GM12891 (cell line): ENCODE results near the gene CHAC1.

ENCODE experiments used
- DNase-seq: peaks from one replicate; pipeline ENCODE4 v3.0.0; 2011; ENCODE audit warnings: low spot score; ENCODE audit not compliant: insufficient read length
- FAIRE-seq: peaks from 2 replicates; lab custom pipeline; 2011; peaks lifted over from hg19 to GRCh38; lab: Jason Lieb, UNC
- PAX5 ChIP-seq: IDR thresholded peaks from 2 replicates; pipeline ENCODE4 v1.6.1; 2011; ENCODE audit warnings: low read length, moderate library complexity, mild to moderate bottlenecking; ENCODE audit not compliant: insufficient read depth, severe bottlenecking
- POLR2A ChIP-seq: IDR thresholded peaks from 2 replicates; pipeline ENCODE4 v1.6.1; 2011; ENCODE audit warnings: low read depth, low read length, control low read depth
- POLR2AphosphoS5 ChIP-seq: IDR thresholded peaks from 2 replicates; pipeline ENCODE4 v1.6.1; 2011; ENCODE audit warnings: low read depth, low read length, control low read depth
- POU2F2 ChIP-seq: IDR thresholded peaks from 2 replicates; pipeline ENCODE4 v1.6.1; 2011; ENCODE audit warnings: low read depth, mild to moderate bottlenecking, control low read depth, low read length, moderate library complexity
- SPI1 ChIP-seq: IDR thresholded peaks from 2 replicates; pipeline ENCODE4 v1.6.1; 2011; ENCODE audit warnings: low read depth, low read length, control low read depth
- TAF1 ChIP-seq: IDR thresholded peaks from 2 replicates; pipeline ENCODE4 v1.6.1; 2011; ENCODE audit warnings: low read depth, low read length, control low read depth

The CHAC1 gene

DNA sequence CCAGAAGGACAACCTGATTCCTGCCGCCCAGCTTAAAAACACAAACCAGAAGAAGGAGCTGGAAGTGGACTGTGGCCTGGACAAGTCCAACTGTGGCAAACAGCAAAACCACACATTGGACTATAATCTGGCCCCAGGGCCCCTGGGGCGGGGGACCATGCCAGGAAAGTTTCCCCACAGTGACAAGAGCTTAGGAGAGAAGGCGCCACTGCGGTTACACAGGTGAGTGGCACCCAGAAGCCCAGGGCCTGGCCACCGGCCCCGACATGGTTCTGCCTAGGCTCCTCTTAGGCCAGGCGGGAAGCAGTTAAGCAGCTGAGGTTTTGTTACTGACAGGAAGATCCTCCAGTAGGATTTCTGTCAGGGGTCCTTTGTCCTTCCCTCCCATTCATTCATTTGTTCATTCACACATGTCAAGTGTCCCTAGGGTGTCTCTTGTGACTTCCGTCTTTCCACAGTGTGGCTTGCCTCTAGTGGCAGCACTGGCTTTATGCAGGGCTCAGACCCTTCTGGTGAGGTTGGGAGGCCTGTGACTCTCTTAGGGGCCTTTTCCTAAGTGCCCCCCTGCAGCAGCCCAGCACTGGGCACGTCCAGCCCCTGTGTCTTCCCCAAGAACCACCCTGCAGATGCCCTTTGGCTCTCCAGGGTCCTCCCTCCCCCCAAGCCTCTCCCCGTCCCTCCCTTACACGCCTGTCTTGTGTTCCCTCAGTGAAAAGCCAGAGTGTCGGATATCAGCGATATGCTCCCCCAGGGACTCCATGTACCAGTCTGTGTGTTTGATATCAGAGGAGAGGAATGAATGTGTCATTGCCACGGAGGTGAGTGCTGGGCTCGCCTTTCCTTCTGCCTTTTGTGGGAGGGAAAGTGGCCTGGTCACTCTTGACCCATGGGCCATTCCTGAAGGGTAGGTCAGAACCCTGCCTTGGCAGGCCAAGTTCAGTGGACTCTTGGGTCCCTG is 16.3 kb upstream of the CHAC1 start:
- no peak for FAIRE-seq
- TF ChIP-seq POLR2AphosphoS5 = no peak
- TF ChIP-seq TAF1 = no peak
- TF ChIP-seq SPI1 = no peak
- no peak for TF ChIP-seq POU2F2
- TF ChIP-seq POLR2A = no peak
- no peak for TF ChIP-seq PAX5

GRCh38 chr15:40937762-40938535 is 15.3 kb upstream of the CHAC1 start:
- DNase-seq (no peak), FAIRE-seq (no peak)
- TF ChIP-seq PAX5 (no peak), POLR2A (no peak), POLR2AphosphoS5 (no peak), TAF1 (no peak), POU2F2 (no peak), SPI1 (no peak)

More for the DNA sequence above, 16.3 kb upstream of the CHAC1 start:
- no peak for DNase-seq

DNA sequence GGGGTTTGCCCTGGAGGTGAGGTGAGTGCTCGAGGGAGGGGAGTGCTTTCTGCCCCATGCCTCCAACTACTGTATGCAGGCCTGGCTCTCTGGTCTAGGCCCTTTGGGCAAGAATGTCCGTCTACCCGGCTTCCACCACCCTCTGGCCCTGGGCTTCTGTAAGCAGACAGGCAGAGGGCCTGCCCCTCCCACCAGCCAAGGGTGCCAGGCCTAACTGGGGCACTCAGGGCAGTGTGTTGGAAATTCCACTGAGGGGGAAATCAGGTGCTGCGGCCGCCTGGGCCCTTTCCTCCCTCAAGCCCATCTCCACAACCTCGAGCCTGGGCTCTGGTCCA is 14.8 kb upstream of the CHAC1 start:
- TF ChIP-seq PAX5 (no peak), POU2F2 (no peak), POLR2AphosphoS5 (no peak), SPI1 (no peak), TAF1 (no peak), POLR2A (no peak)

GRCh38 chr15:40940296-40940801 is 12.9 kb upstream of the CHAC1 start:
- TF ChIP-seq POLR2A (no peak), PAX5 (no peak), POU2F2 (no peak), TAF1 (no peak), POLR2AphosphoS5 (no peak), SPI1 (no peak)
- no peak for DNase-seq
- FAIRE-seq = peak; percentile 48

More for the DNA sequence above, 14.8 kb upstream of the CHAC1 start:
- DNase-seq = no peak
- no peak for FAIRE-seq

DNA sequence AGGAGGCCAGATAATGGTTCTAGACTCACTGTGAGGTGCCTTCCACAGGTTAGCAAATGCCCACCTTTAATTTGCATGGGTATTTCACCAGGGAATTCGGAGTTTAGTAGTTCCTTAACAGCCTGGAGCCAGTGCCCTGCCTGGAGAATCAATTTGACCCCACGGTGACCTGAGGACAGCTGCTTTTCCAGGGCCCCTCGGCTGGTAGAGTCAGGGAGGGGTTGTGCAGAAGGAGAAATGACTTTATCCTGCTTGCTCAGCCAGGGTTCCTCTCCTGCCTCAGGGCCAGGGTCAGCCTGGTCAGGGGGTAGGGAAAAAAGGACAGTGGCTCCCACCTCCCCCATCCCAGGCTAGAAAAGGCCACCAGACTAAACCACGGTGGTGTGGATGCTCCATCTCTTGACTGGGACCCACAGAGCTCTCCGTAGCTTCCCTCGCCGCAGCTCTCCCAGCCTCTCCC is 12.2 kb upstream of the CHAC1 start:
- FAIRE-seq (peak; percentile 13), DNase-seq (no peak)
- TF ChIP-seq SPI1 (no peak), TAF1 (no peak), POLR2A (no peak), POLR2AphosphoS5 (no peak), PAX5 (no peak)

DNA sequence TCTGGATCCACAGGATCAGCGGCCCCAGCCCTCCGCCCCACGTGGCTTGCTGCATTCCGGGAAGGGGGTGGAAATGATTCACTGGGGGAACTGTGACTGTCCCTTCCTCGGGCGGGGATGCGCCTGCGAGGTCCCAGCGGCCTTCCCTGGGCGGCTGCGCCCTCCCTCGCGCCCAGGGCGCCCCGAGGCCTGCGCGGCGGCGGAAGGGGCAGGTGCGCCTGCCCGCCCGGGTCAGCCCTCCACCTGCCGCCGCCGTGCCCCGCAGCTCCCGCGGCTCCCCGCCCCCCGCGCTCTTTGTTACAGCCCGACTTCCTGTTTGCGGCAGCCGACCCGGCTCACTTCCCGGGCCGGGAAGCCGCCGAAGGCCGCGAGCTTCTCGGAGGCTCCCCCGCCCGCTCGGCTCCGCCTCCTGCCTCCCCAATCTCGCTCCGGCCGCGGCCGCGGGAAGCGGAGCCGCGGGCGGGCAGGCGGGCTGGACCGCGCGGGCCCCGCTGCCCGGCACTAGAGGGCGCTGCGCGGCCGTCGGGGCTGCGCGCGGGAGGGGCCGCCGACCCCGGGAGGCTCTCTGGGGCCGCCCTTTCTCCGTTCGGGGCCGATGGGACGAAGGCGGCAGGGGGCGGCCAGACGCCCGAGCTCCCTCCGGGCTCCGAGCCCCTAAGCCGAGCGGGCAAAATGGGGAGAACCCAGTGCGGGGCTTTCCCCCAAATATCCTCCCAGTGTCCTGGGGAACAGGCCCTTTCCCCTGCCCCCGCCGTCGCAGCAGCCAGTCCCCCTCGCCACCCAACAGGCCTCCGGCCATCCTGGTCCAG is 11.5 kb upstream of the CHAC1 start:
- peak; percentile 89 for DNase-seq
- FAIRE-seq = peak; percentile 83
- TF ChIP-seq POLR2AphosphoS5 = no peak
- TF ChIP-seq PAX5 = peak; percentile 36

GRCh38 chr15:40942337-40942854 is 10.9 kb upstream of the CHAC1 start:
- DNase-seq (no peak), FAIRE-seq (no peak)
- TF ChIP-seq POLR2AphosphoS5 = no peak
- no peak for TF ChIP-seq TAF1
- no peak for TF ChIP-seq POU2F2
- TF ChIP-seq POLR2A = no peak
- no peak for TF ChIP-seq SPI1
- no peak for TF ChIP-seq PAX5

- DNase-seq (no peak), FAIRE-seq (no peak)
- TF ChIP-seq SPI1 (no peak), PAX5 (no peak), TAF1 (no peak), POLR2A (no peak), POLR2AphosphoS5 (no peak), POU2F2 (no peak)
Observed at GRCh38 chr15:40942878-40943277, 10.4 kb upstream of the CHAC1 start.

DNA sequence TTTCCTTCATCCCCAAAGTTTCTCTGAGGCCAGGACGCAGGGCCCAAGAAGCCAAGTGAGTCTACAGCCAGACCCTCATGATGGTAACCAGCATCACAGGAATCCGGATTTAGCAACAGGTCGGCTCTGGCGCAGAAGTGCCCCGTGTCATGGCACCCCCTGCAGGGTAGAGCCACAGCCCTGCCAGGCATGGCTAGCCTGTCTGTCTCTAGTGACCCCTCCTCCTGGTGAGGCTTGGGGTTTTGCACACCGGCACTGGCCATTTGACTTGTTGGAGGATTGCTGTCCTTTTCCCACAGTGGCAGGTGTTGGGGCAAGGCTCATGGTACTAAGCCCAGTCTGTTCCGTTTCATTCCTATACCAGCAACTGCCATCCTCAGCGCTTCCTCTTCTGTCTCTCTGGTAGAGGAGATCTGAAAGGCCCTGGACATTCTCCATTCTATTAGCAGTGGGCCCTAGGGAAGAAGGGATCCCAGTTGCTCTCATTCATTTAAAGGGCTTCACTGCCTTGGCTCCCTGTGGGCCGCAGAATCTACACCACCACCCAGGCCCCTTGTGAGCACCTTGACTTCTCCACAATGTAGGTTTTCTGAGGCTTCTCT is 9.4 kb upstream of the CHAC1 start:
- DNase-seq (no peak), FAIRE-seq (no peak)
- no peak for TF ChIP-seq TAF1
- TF ChIP-seq PAX5 = no peak
- no peak for TF ChIP-seq POLR2A
- TF ChIP-seq POLR2AphosphoS5 = no peak
- TF ChIP-seq POU2F2 = no peak
- TF ChIP-seq SPI1 = no peak
